Aorta (tissue), 5 donors: ENCODE measurements around the gene RETREG3. TPM values are rescaled to one million over a fixed set of nuclear protein-coding genes. Genes with fewer than 3 reads are reported as not detected.
"Not testable (repeated sequence)": the region's sequence is repeated elsewhere in the genome, so short reads cannot be mapped to it uniquely, and the experiment has no call there.

Experiments used
- ATAC-seq: fragments of 200-7000 bp; cut with Tn5 transposase; one replicate; pipeline ENCODE4 v1.9.1; 2022; ENCODE audit warnings: moderate library complexity; ENCODE audit not compliant: low FRiP score
- DNase-seq, 2 donors: peaks; one replicate each; pipeline ENCODE4 v3.0.0-alpha.2; 2020
- H3K27ac ChIP-seq, 2 donors: one replicate each; pipeline ENCODE4 v1.5.1; 2013; ENCODE audit warnings: low read length in 2 of 2, mild to moderate bottlenecking in 2 of 2, moderate library complexity in 2 of 2, control low read depth in 1 of 2, inconsistent platforms in 1 of 2, low read depth in 1 of 2
- H3K27me3 ChIP-seq, 2 donors: one replicate each; pipeline ENCODE4 v1.6.1; 2013; ENCODE audit warnings: control low read depth in 1 of 2, low read length in 1 of 2, mild to moderate bottlenecking in 1 of 2, moderate library complexity in 1 of 2; ENCODE audit not compliant: insufficient read depth in 2 of 2, control insufficient read depth in 1 of 2
- H3K36me3 ChIP-seq, 2 donors: one replicate each; pipeline ENCODE4 v1.6.1; 2013; ENCODE audit warnings: control low read depth in 1 of 2, low read length in 1 of 2, mild to moderate bottlenecking in 1 of 2; ENCODE audit not compliant: insufficient read depth in 2 of 2, control insufficient read depth in 1 of 2
- H3K4me1 ChIP-seq, 2 donors: one replicate each; pipeline ENCODE4 v1.6.1; 2013; ENCODE audit warnings: low read length in 2 of 2, control low read depth in 1 of 2, mild to moderate bottlenecking in 1 of 2, moderate library complexity in 1 of 2; ENCODE audit not compliant: insufficient read depth in 2 of 2, control insufficient read depth in 1 of 2
- H3K4me3 ChIP-seq, 2 donors: one replicate each; pipeline ENCODE4 v1.5.1; 2013; ENCODE audit warnings: low read length in 2 of 2, control low read depth in 1 of 2, mild to moderate bottlenecking in 1 of 2
- H3K9me3 ChIP-seq: one replicate; pipeline ENCODE4 v1.6.1; 2013; ENCODE audit warnings: mild to moderate bottlenecking, low read length; ENCODE audit not compliant: control insufficient read depth
- WGBS, 2 donors: extraction: QIAGEN DNeasy Blood & Tissue Kit; methylation state at CpG; one replicate each; pipeline ENCODE4 v1.1.7; 2013; 5-methylcytosine and 5-hydroxymethylcytosine counted together
- intact Hi-C, 2 donors: fragments of 100-400 bp; cut with DNase I; formaldehyde crosslinking; loops; one replicate each; pipeline versions ENCODE4 v1.14.2 to v1.15.0; 2022
- polyA plus RNA-seq, 2 donors: library from polyadenylated mRNA; stranded (reverse); fragments of 200-250 nt; gene quantifications; one replicate each; pipeline ENCODE4 v1.2.3, GENCODE V29; 2013
- total RNA-seq, 2 donors: library from RNA; stranded (reverse); fragmentation: NEBNext Ultra II Directional; extraction: Animal tissue kit (Norgen Biotek cat#: 25700); gene quantifications; one replicate each; pipeline ENCODE4 v1.2.1, GENCODE V29; 2021
- donor health status: healthy with polysubstance abuse.
- donor health status: Bipolar disorder and iron deficiency.
- donor health status: DM: no; HTN: no; CAD: no.
- donor health status: DM: no; HTN: no; CAD: no.
- donor health status: DM: yes; HTN: yes; CAD: no.

RETREG3 gene
- total and polyA plus RNA-seq, 4 donors: 11.5 to 54.1 (median 35.3) TPM

DNA sequence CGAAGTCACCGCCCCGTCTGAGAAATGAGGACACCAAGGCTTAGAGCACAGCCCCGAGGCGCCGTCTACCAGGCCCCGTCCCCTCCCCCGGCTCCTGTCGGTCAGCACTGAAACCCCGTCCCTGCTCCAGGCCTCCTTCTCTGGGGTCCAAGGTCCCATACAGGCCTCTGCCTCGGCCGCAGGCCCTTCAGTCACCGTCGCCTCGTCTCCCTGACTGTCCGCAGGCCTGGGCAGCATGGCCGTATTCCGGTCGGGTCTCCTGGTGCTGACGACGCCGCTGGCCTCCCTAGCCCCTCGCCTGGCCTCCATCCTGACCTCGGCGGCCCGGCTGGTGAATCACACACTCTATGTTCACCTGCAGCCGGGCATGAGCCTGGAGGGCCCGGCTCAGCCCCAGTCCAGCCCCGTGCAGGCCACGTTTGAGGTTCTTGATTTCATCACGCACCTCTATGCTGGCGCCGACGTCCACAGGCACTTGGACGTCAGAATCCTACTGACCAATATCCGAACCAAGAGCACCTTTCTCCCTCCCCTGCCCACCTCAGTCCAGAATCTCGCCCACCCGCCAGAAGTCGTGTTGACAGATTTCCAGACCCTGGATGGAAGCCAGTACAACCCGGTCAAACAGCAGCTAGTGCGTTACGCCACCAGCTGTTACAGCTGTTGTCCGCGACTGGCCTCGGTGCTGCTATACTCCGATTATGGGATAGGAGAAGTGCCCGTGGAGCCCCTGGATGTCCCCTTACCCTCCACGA lies 46.6 kb downstream of the RETREG3 start:
- DNase-seq: peak in 1 of 2 donors; percentile 74
- no peak for ATAC-seq
- Histone ChIP-seq H3K27ac (peak overlapping the region in 1 of 2 donors; percentile 34), H3K9me3 (no peaks in the 10 kb centered on the region), H3K36me3 (peaks cover 0 to 2% of the 10 kb centered on the region in 2 donors), H3K4me1 (no peaks in the 10 kb centered on the region), H3K27me3 (no peaks in the 10 kb centered on the region), H3K4me3 (peak overlapping the region; percentile 52 to 69)
- intact Hi-C loops: no loop called here
- WGBS, 2 donors: 11 to 12% methylated on average over 43 to 48 of the region's 48 CpGs

DNA sequence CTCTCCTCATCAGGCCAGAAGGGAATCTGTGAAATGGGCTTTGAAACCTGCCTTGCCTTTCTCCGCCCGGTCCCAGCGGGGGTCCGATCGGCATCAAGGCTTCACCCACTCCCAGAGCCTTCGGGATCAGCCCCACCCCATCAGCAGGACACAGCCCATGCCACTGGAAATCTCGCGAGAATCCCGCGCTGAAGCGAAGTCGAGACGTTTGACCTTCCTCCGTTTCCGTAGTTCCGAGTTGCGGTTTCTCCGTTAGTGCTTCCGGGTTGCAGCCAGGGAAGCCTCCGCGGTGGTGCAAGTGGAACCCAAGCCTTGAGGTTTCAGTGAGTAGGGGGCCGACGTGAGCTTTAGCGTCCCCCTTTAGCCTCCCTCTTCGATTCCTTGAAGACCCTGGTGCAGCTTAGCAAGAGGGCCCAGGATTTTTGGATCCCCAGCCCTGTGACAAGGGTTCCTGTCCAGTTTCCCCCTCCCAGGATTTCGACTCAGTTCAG lies 47.2 kb downstream of the RETREG3 start, which contains the start of gene COASY:
Gene COASY (plus strand): TSS at position 252 of the 491 bp plus-strand sequence. CDS start 475 bp downstream, outside the sequence.
- ATAC-seq: peak; percentile 91
- peak within 1 kb of the TSS in 1 of 2 donors; percentile 72 for H3K27ac ChIP-seq
- peaks cover 0 to 2% of the 10 kb centered on the region in 2 donors for H3K36me3 ChIP-seq
- WGBS, 2 donors: 1% methylated on average over 26 of the region's 26 CpGs
- intact Hi-C loops: no loop called here
- H3K4me3 ChIP-seq: peak within 1 kb of the TSS; percentile 67 to 69
- H3K27me3 ChIP-seq: no peaks in the 10 kb centered on the region
- H3K9me3 ChIP-seq: no peaks in the 10 kb centered on the region
- peak; percentile 98 for DNase-seq
- no peaks in the 10 kb centered on the region for H3K4me1 ChIP-seq

DNA sequence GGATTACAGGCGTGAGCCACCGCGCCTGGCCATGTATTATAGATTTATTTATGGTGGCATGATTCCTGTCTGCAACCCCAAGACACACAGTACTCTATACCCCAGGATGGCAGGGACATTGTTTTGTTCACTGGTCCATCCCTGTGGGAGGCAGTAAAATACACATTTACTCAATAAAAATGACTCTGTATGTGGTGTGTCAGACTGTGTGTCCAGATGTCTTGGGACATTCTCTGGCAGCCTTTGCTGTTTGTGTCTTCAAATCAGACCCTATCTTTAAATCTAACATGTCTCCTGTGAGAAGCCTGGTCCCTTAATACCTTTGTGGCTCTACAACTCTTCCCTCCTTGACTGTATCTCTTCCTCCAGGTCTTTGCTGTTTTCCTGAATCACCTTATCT lies 48.9 kb downstream of the RETREG3 start:
- intact Hi-C loops: no loop called here
- H3K36me3 ChIP-seq: peaks cover 0 to 2% of the 10 kb centered on the region in 2 donors
- 54 to 68% methylated on average over 3 of the region's 3 CpGs for WGBS, 2 donors
- DNase-seq (no peak), ATAC-seq (no peak)
- no peaks in the 10 kb centered on the region for H3K27me3 ChIP-seq
- no peaks in the 10 kb centered on the region for H3K4me1 ChIP-seq
- no peak overlapping the region for H3K27ac ChIP-seq
- no peaks in the 10 kb centered on the region for H3K9me3 ChIP-seq
- no peak overlapping the region for H3K4me3 ChIP-seq

DNA sequence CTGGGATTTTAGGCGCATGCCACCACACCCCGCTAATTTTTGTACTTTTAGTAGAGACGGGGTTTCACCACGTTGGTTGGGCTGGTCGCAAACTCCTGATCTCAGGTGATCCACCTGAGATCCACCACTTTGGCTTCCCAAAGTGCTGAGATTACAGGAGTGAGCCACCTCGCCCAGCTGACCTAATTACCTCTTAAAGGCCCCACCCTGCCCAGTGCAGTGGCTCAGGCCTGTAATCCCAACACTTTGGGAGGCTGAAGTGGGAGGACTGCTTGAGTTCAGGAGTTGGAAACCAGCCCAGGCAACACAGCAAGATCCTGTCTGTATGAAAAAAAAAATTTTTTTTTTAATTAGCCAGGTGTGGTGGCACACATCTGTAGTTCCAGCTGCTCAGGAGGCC lies 50.1 kb downstream of the RETREG3 start:
- ATAC-seq: no peak
- WGBS, 2 donors: 89 to 94% methylated on average over 6 of the region's 6 CpGs
- Histone ChIP-seq H3K27ac (no peak overlapping the region), H3K4me3 (no peak overlapping the region), H3K9me3 (no peaks in the 10 kb centered on the region), H3K27me3 (no peaks in the 10 kb centered on the region), H3K4me1 (no peaks in the 10 kb centered on the region), H3K36me3 (no peaks in the 10 kb centered on the region)
- DNase-seq: peak in 1 of 2 donors; percentile 4
- intact Hi-C loops: no loop called here

DNA sequence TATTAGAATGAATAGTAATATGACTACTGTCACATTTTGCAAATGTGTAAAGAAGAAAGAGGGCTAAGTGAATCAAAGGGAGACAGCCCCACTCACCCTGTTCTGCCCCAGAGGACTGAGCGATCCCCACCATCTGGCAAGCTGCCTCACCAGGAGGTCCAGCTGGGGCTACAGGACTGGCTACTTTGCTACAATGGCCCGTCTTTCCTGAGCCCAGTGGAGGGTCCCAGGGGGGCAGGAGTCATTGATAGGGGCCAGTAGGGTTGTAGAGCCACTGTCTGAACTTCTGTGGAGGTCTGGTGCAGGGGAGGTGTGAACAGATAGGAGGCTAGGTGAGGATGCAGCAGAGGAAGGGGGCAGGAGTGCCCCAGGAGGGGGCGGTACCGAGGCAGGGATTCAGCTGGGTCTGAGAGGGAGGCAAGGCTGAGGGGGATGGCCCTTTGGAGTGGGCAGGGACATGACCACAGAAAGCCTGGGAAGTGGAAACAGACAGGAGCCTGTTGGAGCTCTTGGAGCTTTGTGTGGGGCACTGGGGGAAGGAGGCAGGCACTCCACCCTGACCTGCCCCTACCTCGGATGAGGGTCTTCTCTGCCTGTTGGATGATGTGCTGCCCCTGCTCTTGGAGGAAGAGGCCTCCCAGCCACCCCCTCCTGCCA lies 53.1 kb downstream of the RETREG3 start:
- H3K27me3 ChIP-seq, intact Hi-C loops, H3K4me3 ChIP-seq, H3K27ac ChIP-seq, H3K36me3 ChIP-seq, H3K9me3 ChIP-seq, H3K4me1 ChIP-seq, ATAC-seq: not testable (repeated sequence)
- 55 to 63% methylated on average over 4 to 5 of the region's 5 CpGs for WGBS, 2 donors
- peak in 1 of 2 donors; percentile 45 for DNase-seq

DNA sequence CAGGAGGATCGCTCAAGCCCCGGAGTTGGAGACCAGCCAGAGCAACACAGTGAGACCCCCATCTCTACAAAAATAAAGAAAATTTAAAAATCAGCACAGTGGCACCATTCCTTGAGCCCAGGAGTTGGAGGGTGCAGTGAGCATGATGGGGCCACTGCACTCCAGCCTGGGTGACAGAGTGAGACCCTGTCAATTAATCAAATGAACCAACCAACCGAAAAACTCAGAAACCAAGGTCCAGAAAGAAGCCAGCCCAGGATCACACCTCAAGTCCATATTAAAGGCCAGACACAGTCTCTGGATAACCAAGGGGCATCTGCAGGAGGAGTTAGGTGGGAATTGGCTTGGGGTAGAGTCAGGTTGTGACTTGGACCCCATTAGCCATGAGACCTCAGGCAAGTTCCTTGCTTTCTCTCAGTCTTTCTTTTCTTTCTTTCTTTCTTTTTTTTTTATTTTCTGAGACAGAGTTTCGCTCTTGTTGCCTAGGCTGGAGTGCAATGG lies 54.0 kb downstream of the RETREG3 start:
- no peaks in the 10 kb centered on the region for H3K36me3 ChIP-seq
- 23% methylated on average over 4 of the region's 4 CpGs for WGBS, 2 donors
- H3K27me3 ChIP-seq: no peaks in the 10 kb centered on the region
- peak overlapping the region in 1 of 2 donors; percentile 50 for H3K27ac ChIP-seq
- no peaks in the 10 kb centered on the region for H3K4me1 ChIP-seq
- H3K4me3 ChIP-seq: peak overlapping the region; percentile 47 to 64
- DNase-seq (no peak), ATAC-seq (no peak)
- H3K9me3 ChIP-seq: no peaks in the 10 kb centered on the region
- intact Hi-C loops: no loop called here

DNA sequence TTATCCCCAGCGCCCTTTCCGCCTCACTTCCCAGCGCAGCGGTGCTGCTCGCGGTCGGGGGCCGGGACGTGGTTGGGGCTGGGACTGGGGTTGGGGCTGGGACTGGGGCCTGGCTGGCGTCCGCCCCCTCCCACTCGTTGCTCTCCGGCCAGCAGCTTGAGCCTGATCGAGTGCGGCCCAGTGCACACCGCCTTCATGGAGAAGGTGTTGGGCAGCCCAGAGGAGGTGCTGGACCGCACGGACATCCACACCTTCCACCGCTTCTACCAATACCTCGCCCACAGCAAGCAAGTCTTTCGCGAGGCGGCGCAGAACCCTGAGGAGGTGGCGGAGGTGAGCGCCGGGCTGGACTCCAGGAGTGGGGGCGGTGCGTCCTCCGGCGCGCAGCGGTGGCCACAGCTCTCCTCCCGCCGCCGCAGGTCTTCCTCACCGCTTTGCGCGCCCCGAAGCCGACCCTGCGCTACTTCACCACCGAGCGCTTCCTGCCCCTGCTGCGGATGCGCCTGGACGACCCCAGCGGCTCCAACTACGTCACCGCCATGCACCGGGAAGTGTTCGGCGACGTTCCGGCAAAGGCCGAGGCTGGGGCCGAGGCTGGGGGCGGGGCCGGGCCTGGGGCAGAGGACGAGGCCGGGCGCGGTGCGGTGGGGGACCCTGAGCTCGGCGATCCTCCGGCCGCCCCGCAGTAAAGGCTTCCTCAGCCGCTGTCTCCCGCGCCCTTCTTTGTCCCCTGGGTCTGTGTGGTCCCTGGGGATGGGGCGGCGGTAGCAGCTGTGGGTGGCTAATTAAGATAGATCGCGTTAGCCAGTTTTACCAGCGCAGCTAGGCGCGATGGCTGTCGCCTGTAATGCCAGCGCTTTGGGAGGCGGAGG lies 54.7 kb downstream of the RETREG3 start:
- Histone ChIP-seq H3K27ac (peak overlapping the region in 1 of 2 donors; percentile 53), H3K4me1 (no peaks in the 10 kb centered on the region), H3K9me3 (no peaks in the 10 kb centered on the region), H3K27me3 (no peaks in the 10 kb centered on the region), H3K36me3 (no peaks in the 10 kb centered on the region), H3K4me3 (peak overlapping the region; percentile 47 to 64)
- 0 to 1% methylated on average over 74 to 82 of the region's 82 CpGs for WGBS, 2 donors
- intact Hi-C loops: loop anchor here in 1 of 2 donors (1.0 kb wide), 1 partner anchor 18 kb away; the partner anchor contains the start of gene NAGLU
- peak; percentile 93 to 96 for DNase-seq
- peak; percentile 95 for ATAC-seq

DNA sequence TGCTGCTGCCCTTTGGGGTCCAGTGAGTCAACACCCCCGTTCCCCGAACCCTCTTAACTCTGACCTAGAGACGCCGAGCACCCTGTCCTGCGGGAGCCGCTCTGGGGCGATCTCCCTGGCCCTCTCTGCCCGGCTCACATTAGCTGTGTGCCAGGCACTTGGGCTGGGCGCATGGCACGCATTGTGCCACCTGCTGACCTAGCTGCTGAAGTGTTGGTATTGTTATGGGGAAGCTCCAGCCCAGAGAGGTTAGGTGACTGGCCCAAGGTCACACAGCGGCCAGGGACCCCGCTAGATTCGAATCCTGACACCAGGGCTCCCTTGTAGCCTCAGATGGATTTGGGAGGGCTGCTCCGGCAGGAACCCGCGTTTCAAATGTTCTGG lies 55.3 kb downstream of the RETREG3 start:
- H3K27me3 ChIP-seq: no peaks in the 10 kb centered on the region
- no peaks in the 10 kb centered on the region for H3K4me1 ChIP-seq
- ATAC-seq: peak; percentile 2
- peak in 1 of 2 donors; percentile 45 for DNase-seq
- peak overlapping the region in 1 of 2 donors; percentile 53 for H3K27ac ChIP-seq
- WGBS, 2 donors: 40 to 43% methylated on average over 16 of the region's 16 CpGs
- peak overlapping the region; percentile 37 to 64 for H3K4me3 ChIP-seq
- no peaks in the 10 kb centered on the region for H3K9me3 ChIP-seq
- intact Hi-C loops: loop anchor here in 1 of 2 donors (1.0 kb wide), 1 partner anchor 18 kb away; the partner anchor contains the start of gene NAGLU
- H3K36me3 ChIP-seq: no peaks in the 10 kb centered on the region
